Prostate gland (tissue), 2 donors: ENCODE measurements around the gene TRPM3. TPM values are rescaled to one million over a fixed set of nuclear protein-coding genes. Genes with fewer than 3 reads are reported as not detected.
A peak's percentile ranks its signal among the peaks of the same experiment; 100 is the strongest.

Experiments
- DNase-seq: peaks from one replicate; pipeline ENCODE4 v3.0.0-alpha.2; 2019; ENCODE audit warnings: low spot score
- H3K27ac ChIP-seq, 2 donors: fragments of 200-600 bp; sonication (generic); 2 replicates each; pipeline ENCODE4 v1.5.1; 2017 to 2019
- H3K27me3 ChIP-seq: fragments of 200-600 bp; sonication (generic); replicated peaks from 2 replicates; pipeline ENCODE4 v1.5.1; 2019; ENCODE audit not compliant: insufficient read depth
- H3K36me3 ChIP-seq, 2 donors: fragments of 200-600 bp; sonication (generic); 1 replicate in 1 of 2; 2 replicates in 1 of 2; pipeline versions ENCODE4 v1.5.1 to v1.8.1; 2017 to 2019
- H3K4me1 ChIP-seq: fragments of 200-600 bp; sonication (generic); replicated peaks from 2 replicates; pipeline ENCODE4 v1.5.1; 2019
- H3K4me3 ChIP-seq, 2 donors: fragments of 200-600 bp; sonication (generic); 2 replicates each; pipeline ENCODE4 v1.5.1; 2017 to 2019
- H3K9me3 ChIP-seq: fragments of 200-600 bp; sonication (generic); 2 replicates; pipeline ENCODE4 v1.5.1; 2017
- CTCF ChIP-seq, 4 experiments: fragments of 200-600 bp in 2 of 4; fragments of 450-650 bp in 2 of 4; sonication (generic) in 2 of 4; IDR thresholded peaks; 1 replicate in 3 of 4; 2 replicates in 1 of 4; pipeline ENCODE4 v1.5.1; 2016 to 2019; ENCODE audit warnings: antibody characterized with exemption in 4 of 4, mild to moderate bottlenecking in 2 of 4, moderate library complexity in 2 of 4
- POLR2A ChIP-seq: fragments of 450-650 bp; IDR thresholded peaks from one replicate; pipeline ENCODE4 v1.6.1; 2016; ENCODE audit warnings: antibody characterized with exemption, mild to moderate bottlenecking
- POLR2AphosphoS5 ChIP-seq: sonication (generic); formaldehyde crosslinking; IDR thresholded peaks from one replicate; pipeline ENCODE4 v1.6.1; 2017; ENCODE audit warnings: antibody characterized with exemption
- WGBS: methylation state at CpG from one replicate; pipeline ENCODE4 v1.1.5; 2018; 5-methylcytosine and 5-hydroxymethylcytosine counted together
- intact Hi-C: fragments of 100-400 bp; cut with DNase I; formaldehyde crosslinking; loops from one replicate; pipeline ENCODE4 v1.14.2; 2022
- total RNA-seq, 2 donors: library from RNA; depleted of rRNA; stranded (reverse); fragments of >200 nt; gene quantifications; one replicate each; pipeline ENCODE4 v1.1.0, GENCODE V29; 2016

Gene TRPM3
- total RNA-seq, 2 donors from 2014 or later = 0.32 to 18.7 TPM

GRCh38 chr9:70491426-70492318 is 629.7 kb downstream of the TRPM3 start:
- intact Hi-C loops = no loop called here
- Histone ChIP-seq H3K4me1 (no peaks in the 10 kb centered on the region), H3K27me3 (no peaks in the 10 kb centered on the region), H3K36me3 (no peaks in the 10 kb centered on the region), H3K4me3 (no peak overlapping the region), H3K9me3 (no peaks in the 10 kb centered on the region), H3K27ac (no peak overlapping the region)
- no peak for DNase-seq
- 83% methylated on average over 8 of the region's 8 CpGs for WGBS
- TF ChIP-seq CTCF (IDR thresholded peaks at IDR 0.05) = no peak
- no peak for TF ChIP-seq POLR2A
- TF ChIP-seq POLR2AphosphoS5 = no peak

DNA sequence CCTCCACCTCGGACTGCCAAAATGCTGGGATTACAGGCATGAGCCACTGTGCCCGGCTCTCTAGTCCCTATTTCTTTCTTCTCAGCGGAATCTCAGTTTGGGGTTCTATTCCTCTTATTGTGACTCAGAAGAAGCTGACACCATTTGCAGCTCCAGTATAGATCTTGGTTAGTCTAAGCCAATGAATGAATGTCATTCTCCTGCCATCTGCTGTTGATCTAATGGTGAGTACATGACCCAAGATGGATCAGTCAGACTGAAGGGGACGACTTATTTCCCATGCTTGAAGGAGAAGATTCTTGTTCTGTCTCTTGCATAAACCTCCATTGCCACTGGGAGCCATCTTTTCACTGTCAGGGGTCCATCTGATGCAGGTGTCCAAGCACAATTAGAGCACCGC is 630.9 kb downstream of the TRPM3 start:
- Histone ChIP-seq H3K9me3 (no peaks in the 10 kb centered on the region), H3K27ac (no peak overlapping the region), H3K4me1 (no peaks in the 10 kb centered on the region), H3K36me3 (no peaks in the 10 kb centered on the region), H3K27me3 (no peaks in the 10 kb centered on the region), H3K4me3 (no peak overlapping the region)
- WGBS = 98% methylated on average over 5 of the region's 5 CpGs
- TF ChIP-seq CTCF (IDR thresholded peaks at IDR 0.05) = no peak
- no peak for TF ChIP-seq POLR2A
- no peak for TF ChIP-seq POLR2AphosphoS5
- DNase-seq = no peak
- intact Hi-C loops = no loop called here

DNA sequence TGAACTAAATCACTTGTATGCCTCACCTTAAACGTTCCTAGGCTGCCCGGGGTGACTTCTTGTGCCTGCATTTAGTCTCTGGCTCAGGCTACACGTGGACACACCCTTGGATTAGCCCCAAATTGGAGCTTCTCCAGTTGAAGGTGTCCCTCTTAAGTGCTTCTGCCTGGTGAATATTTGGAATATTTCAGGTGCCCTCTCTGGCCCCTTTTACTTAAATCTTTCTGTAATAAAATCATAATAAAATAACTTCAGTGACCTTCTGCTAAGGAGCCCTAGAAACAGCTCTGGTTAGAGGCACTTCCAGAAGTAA is 632.7 kb downstream of the TRPM3 start:
- peak; percentile 39 for DNase-seq
- Histone ChIP-seq H3K27ac (peak overlapping the region; percentile 2 to 5), H3K4me3 (no peak overlapping the region), H3K36me3 (no peaks in the 10 kb centered on the region), H3K9me3 (no peaks in the 10 kb centered on the region), H3K27me3 (no peaks in the 10 kb centered on the region), H3K4me1 (no peaks in the 10 kb centered on the region)
- intact Hi-C loops = loop anchor here (10.0 kb wide), 1 partner anchor 414 kb away; no protein-coding TSS in a partner anchor
- TF ChIP-seq CTCF (IDR thresholded peaks at IDR 0.05) (no peak), POLR2AphosphoS5 (no peak), POLR2A (no peak)
- WGBS = 14% methylated on average over 3 of the region's 3 CpGs

GRCh38 chr9:70488098-70488792 is 633.2 kb downstream of the TRPM3 start:
- WGBS = 75% methylated on average over 6 of the region's 6 CpGs
- Histone ChIP-seq H3K27me3 (no peaks in the 10 kb centered on the region), H3K9me3 (no peaks in the 10 kb centered on the region), H3K36me3 (no peaks in the 10 kb centered on the region), H3K4me3 (no peak overlapping the region), H3K27ac (peak overlapping the region; percentile 2 to 5), H3K4me1 (no peaks in the 10 kb centered on the region)
- intact Hi-C loops = loop anchor here (10.0 kb wide), 1 partner anchor 413 kb away; no protein-coding TSS in a partner anchor
- DNase-seq = no peak
- no peak for TF ChIP-seq POLR2A

GRCh38 chr9:70486127-70486526 is 635.3 kb downstream of the TRPM3 start:
- DNase-seq = no peak
- intact Hi-C loops = loop anchor here (10.0 kb wide), 1 partner anchor 411 kb away; no protein-coding TSS in a partner anchor
- Histone ChIP-seq H3K27ac (peak overlapping the region; percentile 92 to 96), H3K4me1 (peaks cover 15% of the 10 kb centered on the region), H3K27me3 (no peaks in the 10 kb centered on the region), H3K36me3 (no peaks in the 10 kb centered on the region), H3K4me3 (no peak overlapping the region), H3K9me3 (no peaks in the 10 kb centered on the region)
- TF ChIP-seq POLR2A (no peak), CTCF (IDR thresholded peaks at IDR 0.05) (no peak), POLR2AphosphoS5 (no peak)
- WGBS = 70% methylated on average over 3 of the region's 3 CpGs
